GM19468 (cell line): ENCODE results near the gene FMN1.
A peak's percentile ranks its signal among the peaks of the same experiment; 100 is the strongest.

Experiments
- ATAC-seq: cut with Tn5 transposase; IDR thresholded peaks from one replicate; pipeline ENCODE4 v1.9.1; 2021; ENCODE audit warnings: mild to moderate bottlenecking, moderate library complexity, moderate number of reproducible peaks; ENCODE audit not compliant: unreplicated experiment; ENCODE audit errors: extremely low read depth

The FMN1 gene

GRCh38 chr15:33194704-33195670, at the start of gene FMN1:
Gene FMN1 (minus strand): TSS chr15:33194714. CDS start chr15:33154914, 39,800 bp downstream.
- ATAC-seq = peak; percentile 89

GRCh38 chr15:33243869-33244268, 49.4 kb upstream of the FMN1 start:
- no peak for ATAC-seq

GRCh38 chr15:33243393-33243792, 48.9 kb upstream of the FMN1 start:
- no peak for ATAC-seq

GRCh38 chr15:33242669-33243191, 48.2 kb upstream of the FMN1 start:
- no peak for ATAC-seq

GRCh38 chr15:33242165-33242564, 47.7 kb upstream of the FMN1 start:
- ATAC-seq = no peak

GRCh38 chr15:33236841-33237509, 42.5 kb upstream of the FMN1 start:
- ATAC-seq = no peak

GRCh38 chr15:33234020-33234461, 39.5 kb upstream of the FMN1 start:
- ATAC-seq = no peak

GRCh38 chr15:33226559-33227181, 32.2 kb upstream of the FMN1 start:
- ATAC-seq = peak; percentile 89

GRCh38 chr15:33218071-33218491, 23.6 kb upstream of the FMN1 start:
- ATAC-seq = no peak

GRCh38 chr15:33215941-33216872, 21.7 kb upstream of the FMN1 start:
- ATAC-seq = no peak

- ATAC-seq = no peak
Observed at GRCh38 chr15:33211176-33211808, 16.8 kb upstream of the FMN1 start.

GRCh38 chr15:33209575-33210481, 15.3 kb upstream of the FMN1 start:
- ATAC-seq = no peak

- no peak for ATAC-seq
Observed at GRCh38 chr15:33207646-33208045, 13.1 kb upstream of the FMN1 start.

GRCh38 chr15:33206366-33206765, 11.9 kb upstream of the FMN1 start:
- ATAC-seq = no peak

- no peak for ATAC-seq
Observed at GRCh38 chr15:33204926-33205325, 10.4 kb upstream of the FMN1 start.

- ATAC-seq = no peak
Observed at GRCh38 chr15:33204087-33204486, 9.6 kb upstream of the FMN1 start.

- ATAC-seq = peak; percentile 61
Observed at GRCh38 chr15:33201491-33202231, 7.1 kb upstream of the FMN1 start.
